PC-3 (cell line): ENCODE data around the gene ARHGAP40. TPM values are rescaled to one million over a fixed set of nuclear protein-coding genes. Genes with fewer than 3 reads are reported as not detected.

Source experiments
- ATAC-seq: fragments of 200-7000 bp; cut with Tn5 transposase; 2 replicates; pipeline ENCODE4 v1.9.1; 2020; ENCODE audit warnings: mild to moderate bottlenecking, moderate library complexity
- BruUV-seq: library from RNA; stranded (reverse); fragments of 400-500 nt; replicated peaks from 2 replicates; lab custom pipeline; 2021; lab: Mats Ljungman, UMichigan
- CTCF ChIA-PET: fragments of 300-600 bp; sonication (Branson Sonifier 250); formaldehyde crosslinking; loops from one replicate; lab custom pipeline; 2022; ENCODE audit warnings: antibody characterized with exemption; lab: Charles Lee
- POLR2A ChIA-PET: fragments of 300-600 bp; sonication (Branson Sonifier 250); formaldehyde crosslinking; loops from one replicate; lab custom pipeline; 2022; ENCODE audit warnings: antibody characterized with exemption; ENCODE audit not compliant: unreplicated experiment; lab: Charles Lee
- DNase-seq: peaks from one replicate; pipeline ENCODE4 v3.0.0-alpha.2; 2015
- H2AFZ ChIP-seq: fragments of 300-600 bp; sonication (generic); 2 replicates; pipeline ENCODE4 v1.6.0; 2016; ENCODE audit warnings: antibody characterized with exemption, low read length
- H3F3A ChIP-seq: fragments of 300-600 bp; sonication (generic); one replicate; pipeline ENCODE4 v1.6.0; 2017; ENCODE audit warnings: antibody characterized with exemption, low read length, control low read depth, mild to moderate bottlenecking; ENCODE audit not compliant: unreplicated experiment
- H3K27ac ChIP-seq: fragments of 300-600 bp; sonication (generic); 2 replicates; pipeline ENCODE4 v1.5.1; 2016; ENCODE audit warnings: mild to moderate bottlenecking, low read length
- H3K27me3 ChIP-seq: fragments of 300-600 bp; sonication (generic); 2 replicates; pipeline ENCODE4 v1.6.1; 2016; ENCODE audit warnings: low read length, mixed read lengths
- H3K36me3 ChIP-seq: fragments of 300-600 bp; sonication (generic); 2 replicates; pipeline ENCODE4 v1.6.1; 2016; ENCODE audit warnings: low read depth, mixed run types, low read length, mixed read lengths
- H3K4me1 ChIP-seq: fragments of 300-600 bp; sonication (generic); 2 replicates; pipeline ENCODE4 v1.5.1; 2016; ENCODE audit warnings: low read length; ENCODE audit not compliant: insufficient read depth
- H3K4me2 ChIP-seq: fragments of 300-600 bp; sonication (generic); 2 replicates; pipeline ENCODE4 v1.6.0; 2016; ENCODE audit warnings: low read length
- H3K4me3 ChIP-seq: fragments of 300-600 bp; sonication (generic); 2 replicates; pipeline ENCODE4 v1.5.1; 2016; ENCODE audit warnings: mild to moderate bottlenecking, low read length, mixed read lengths
- H3K79me2 ChIP-seq: fragments of 300-600 bp; sonication (generic); 2 replicates; pipeline ENCODE4 v1.6.1; 2017; ENCODE audit warnings: low read length, mixed read lengths
- H3K9ac ChIP-seq: fragments of 300-600 bp; sonication (generic); 2 replicates; pipeline ENCODE4 v1.6.0; 2016; ENCODE audit warnings: mild to moderate bottlenecking, low read length
- H3K9me2 ChIP-seq: fragments of 300-600 bp; sonication (generic); replicated peaks from 2 replicates; pipeline ENCODE4 v1.6.1; 2016; ENCODE audit warnings: mixed run types, low read length, mixed read lengths
- H3K9me3 ChIP-seq: fragments of 300-600 bp; sonication (generic); 2 replicates; pipeline ENCODE4 v1.6.1; 2016; ENCODE audit warnings: low read length, mixed read lengths
- H4K20me1 ChIP-seq: fragments of 300-600 bp; sonication (generic); 2 replicates; pipeline ENCODE4 v1.6.1; 2016; ENCODE audit warnings: low read length, mixed read lengths
- CTCF ChIP-seq: fragments of 300-600 bp; sonication (generic); conservative IDR thresholded peaks from 2 replicates; pipeline ENCODE4 v1.5.1; 2017; ENCODE audit warnings: antibody characterized with exemption, low read depth, mild to moderate bottlenecking, low read length
- EZH2 ChIP-seq: fragments of 300-600 bp; sonication (generic); IDR thresholded peaks from one replicate; pipeline ENCODE4 v1.6.1; 2017; ENCODE audit warnings: antibody characterized with exemption, mild to moderate bottlenecking, low read length; ENCODE audit not compliant: unreplicated experiment
- EZH2phosphoT487 ChIP-seq: fragments of 300-600 bp; sonication (generic); IDR thresholded peaks from 2 replicates; pipeline ENCODE4 v1.6.1; 2018; ENCODE audit warnings: mild to moderate bottlenecking, antibody characterized with exemption, low read length, borderline replicate concordance
- intact Hi-C: fragments of 100-400 bp; cut with micrococcal nuclease; formaldehyde crosslinking; loops from 2 replicates; pipeline ENCODE4 v1.9.0; 2023
- total RNA-seq: library from RNA; depleted of rRNA; stranded (reverse); fragments of >200 nt; gene quantifications from 2 replicates; pipeline ENCODE4 v1.2.3, GENCODE V29; 2014

The ARHGAP40 gene
- total RNA-seq, 1 experiment from 2014 or later: not detected

- Histone ChIP-seq H3K27ac (no peak overlapping the region), H3K4me1 (peaks cover 18% of the 10 kb centered on the region), H3K36me3 (no peaks in the 10 kb centered on the region), H3K9ac (no peak overlapping the region), H4K20me1 (no peaks in the 10 kb centered on the region), H3K9me2 (no peaks in the 10 kb centered on the region), H2AFZ (no peak overlapping the region), H3K4me2 (no peak overlapping the region), H3K9me3 (no peaks in the 10 kb centered on the region), H3F3A (no peaks in the 10 kb centered on the region), H3K27me3 (no peaks in the 10 kb centered on the region), H3K79me2 (no peaks in the 10 kb centered on the region), H3K4me3 (no peak overlapping the region)
- no peak for TF ChIP-seq CTCF
- no peak for TF ChIP-seq EZH2
- no peak for TF ChIP-seq EZH2phosphoT487
- ATAC-seq (no peak), DNase-seq (no peak)
- POLR2A ChIA-PET: no interaction called here
- CTCF ChIA-PET: no interaction called here
- intact Hi-C loops: no loop called here
- BruUV-seq: no TSS peak
Observed at GRCh38 chr20:38620441-38620840, 18.8 kb downstream of the ARHGAP40 start.

- H3K36me3 ChIP-seq: no peaks in the 10 kb centered on the region
- H3K4me1 ChIP-seq: no peaks in the 10 kb centered on the region
- ATAC-seq: no peak
- ChIA-PET POLR2A (no interaction called here), CTCF (no interaction called here)
- intact Hi-C loops: no loop called here
- no peak overlapping the region for H2AFZ ChIP-seq
- no peak overlapping the region for H3K4me2 ChIP-seq
- no peaks in the 10 kb centered on the region for H3F3A ChIP-seq
- no peak for DNase-seq
- H3K9me2 ChIP-seq: no peaks in the 10 kb centered on the region
- no peaks in the 10 kb centered on the region for H3K27me3 ChIP-seq
- no peaks in the 10 kb centered on the region for H3K9me3 ChIP-seq
- TF ChIP-seq CTCF (no peak), EZH2 (no peak), EZH2phosphoT487 (no peak)
- H3K4me3 ChIP-seq: no peak overlapping the region
- no TSS peak for BruUV-seq
- H4K20me1 ChIP-seq: no peaks in the 10 kb centered on the region
- H3K79me2 ChIP-seq: no peaks in the 10 kb centered on the region
- no peak overlapping the region for H3K9ac ChIP-seq
- no peak overlapping the region for H3K27ac ChIP-seq
Observed at GRCh38 chr20:38623061-38623460, 21.5 kb downstream of the ARHGAP40 start.

- BruUV-seq: no TSS peak
- H3K4me2 ChIP-seq: no peak overlapping the region
- TF ChIP-seq EZH2phosphoT487 (no peak), CTCF (no peak), EZH2 (no peak)
- H3K27me3 ChIP-seq: no peaks in the 10 kb centered on the region
- ATAC-seq (no peak), DNase-seq (no peak)
- no peaks in the 10 kb centered on the region for H3F3A ChIP-seq
- ChIA-PET POLR2A (no interaction called here), CTCF (no interaction called here)
- no peaks in the 10 kb centered on the region for H3K79me2 ChIP-seq
- H3K27ac ChIP-seq: no peak overlapping the region
- H2AFZ ChIP-seq: no peak overlapping the region
- no peaks in the 10 kb centered on the region for H3K9me2 ChIP-seq
- no peaks in the 10 kb centered on the region for H3K9me3 ChIP-seq
- H4K20me1 ChIP-seq: no peaks in the 10 kb centered on the region
- no peaks in the 10 kb centered on the region for H3K36me3 ChIP-seq
- intact Hi-C loops: no loop called here
- H3K4me3 ChIP-seq: no peak overlapping the region
- H3K4me1 ChIP-seq: no peaks in the 10 kb centered on the region
- no peak overlapping the region for H3K9ac ChIP-seq
Observed at GRCh38 chr20:38624084-38624483, 22.5 kb downstream of the ARHGAP40 start.
